ENCODE measurements around the gene EMILIN2. TPM values are rescaled to one million over a fixed set of nuclear protein-coding genes. Genes with fewer than 3 reads are reported as not detected.
A peak's percentile ranks its signal among the peaks of the same experiment; 100 is the strongest.

Gene EMILIN2
- total and polyA plus RNA-seq, 9 of the 15 experiments (the other 6 are each of a cell fraction or from before 2014, with no cell fraction given): 0.01 to 0.40 (median 0.19) TPM

- Histone ChIP-seq H3K27ac (ENCODE audit: extremely low read depth, low read depth, low read length) (no peak overlapping the region), H3K9me1 (ENCODE audit: control insufficient read depth, insufficient read depth, low read length) (no peaks in the 10 kb centered on the region), H3K4me2 (ENCODE audit: insufficient read depth, low read length) (no peak overlapping the region), H3K9ac (ENCODE audit: insufficient read depth in 1 of 2, low read depth in 2 of 2, low read length in 2 of 2) (no peak overlapping the region), H3K27me3 (ENCODE audit: control insufficient read depth in 2 of 2, insufficient read depth in 2 of 2, low read length in 2 of 2) (no peaks in the 10 kb centered on the region), H4K20me1 (replicated peaks; ENCODE audit: control insufficient read depth, insufficient read depth, low read length) (no peaks in the 10 kb centered on the region), H3K36me3 (ENCODE audit: control insufficient read depth, insufficient read depth, low read length) (no peaks in the 10 kb centered on the region), H2AFZ (ENCODE audit: low read depth, low read length) (no peak overlapping the region), H3K4me3 (no peak overlapping the region), H3K79me2 (ENCODE audit: control insufficient read depth, insufficient read depth, low read length) (no peaks in the 10 kb centered on the region), H3K4me1 (replicated peaks in 1 of 2; ENCODE audit: control insufficient read depth in 2 of 2, insufficient read depth in 2 of 2, low read length in 2 of 2) (peaks cover 5 to 6% of the 10 kb centered on the region in 2 experiments; a peak in 1 of 5 replicates), H3K9me3 (replicated peaks; ENCODE audit: control insufficient read depth, insufficient read depth, low read depth, low read length) (no peaks in the 10 kb centered on the region)
- intact Hi-C loops (cut with micrococcal nuclease): no loop called here
- in situ Hi-C loops (cut with MboI): no loop called here
- 55% methylated on average over 6 of the region's 6 CpGs for WGBS (ENCODE audit: insufficient coverage, low coverage, missing lambda C conversion rate)
- ChIA-PET CTCF (ENCODE audit: low intra/inter-chr PET ratio) (no interaction called here), POLR2A (interaction anchor here (0.6 kb wide), 1 partner anchor 80 kb away, joined by 3 read pairs; no protein-coding TSS in a partner anchor)
- FAIRE-seq (no peak), ATAC-seq (no peak), DNase-seq (ENCODE audit: extremely low read depth in 1 of 4, low spot score in 3 of 4) (no peak)
- TF ChIP-seq HLTF (IDR thresholded peaks at IDR 0.05) (no peak), ATF3 (IDR thresholded peaks at IDR 0.05) (0 out of 2 replicates have a peak, but pooled peaks have one; percentile 41), ATF3 (CRISPR knock-in tag; conservative IDR thresholded peaks at IDR 0.05) (no peak), KDM1A (IDR thresholded peaks at IDR 0.05) (no peak), FOSL1 (tag; conservative IDR thresholded peaks at IDR 0.05) (peak; percentile 49; the same call in 1 of the 2 replicates), RBM15 (IDR thresholded peaks at IDR 0.05; ENCODE audit: insufficient read depth, low read length) (no peak), ZNF384 (IDR thresholded peaks at IDR 0.05; ENCODE audit: low read depth, low read length) (peak; percentile 55; the same call in 1 of the 2 replicates)
- no TSS peak for BruUV-seq (replicated peaks)
These were observed 24.4 kb upstream of the EMILIN2 start for GRCh38 chr18:2822213-2822921.
